Measurements from ENCODE around the gene REEP1. TPM values are rescaled to one million over a fixed set of nuclear protein-coding genes. Genes with fewer than 3 reads are reported as not detected.

Gene REEP1
- total RNA-seq, 3 donors from 2014 or later: 3.8 to 50.3 (median 6.1) TPM

- no peaks in the 10 kb centered on the region for H3K4me1 ChIP-seq (ENCODE audit: low read depth)
- intact Hi-C loops (cut with DNase I, micrococcal nuclease): loop anchor here (5.0 to 10.0 kb wide), 2 partner anchors 148 to 150 kb away; no protein-coding TSS in a partner anchor
These were observed 112.6 kb downstream of the REEP1 start for GRCh38 chr2:86224645-86225355.

GRCh38 chr2:86223927-86224560, 113.4 kb downstream of the REEP1 start:
- Histone ChIP-seq H3K4me3 (no peak overlapping the region), H3K36me3 (ENCODE audit: low read depth) (no peaks in the 10 kb centered on the region), H3K9me3 (no peaks in the 10 kb centered on the region), H3K4me1 (ENCODE audit: low read depth) (no peaks in the 10 kb centered on the region)
- intact Hi-C loops (cut with DNase I, micrococcal nuclease): loop anchor here (5.0 to 10.0 kb wide), 2 partner anchors 148 to 151 kb away; no protein-coding TSS in a partner anchor
- no peak for TF ChIP-seq CTCF (IDR thresholded peaks at IDR 0.05)
- no peak for DNase-seq
- no peak for ATAC-seq

More at GRCh38 chr2:86224645-86225355, 112.6 kb downstream of the REEP1 start:
- DNase-seq: no peak
- no peak overlapping the region for H3K4me3 ChIP-seq
- no peak for TF ChIP-seq CTCF (IDR thresholded peaks at IDR 0.05)
- H3K36me3 ChIP-seq (ENCODE audit: low read depth): no peaks in the 10 kb centered on the region
- H3K9me3 ChIP-seq: no peaks in the 10 kb centered on the region
- no peak for ATAC-seq

- no peaks in the 10 kb centered on the region for H3K4me1 ChIP-seq (ENCODE audit: low read depth)
- DNase-seq (no peak), ATAC-seq (peak; percentile 31)
- no peaks in the 10 kb centered on the region for H3K9me3 ChIP-seq
- no peak for TF ChIP-seq CTCF (IDR thresholded peaks at IDR 0.05)
- no peak overlapping the region for H3K4me3 ChIP-seq
- H3K36me3 ChIP-seq (ENCODE audit: low read depth): no peaks in the 10 kb centered on the region
- intact Hi-C loops (cut with DNase I, micrococcal nuclease): loop anchor here (5.0 to 10.0 kb wide), 2 partner anchors 149 to 151 kb away; no protein-coding TSS in a partner anchor
These were observed 114.1 kb downstream of the REEP1 start for GRCh38 chr2:86223140-86223926.

GRCh38 chr2:86221066-86221684, 116.3 kb downstream of the REEP1 start:
- Histone ChIP-seq H3K36me3 (ENCODE audit: low read depth) (no peaks in the 10 kb centered on the region), H3K9me3 (no peaks in the 10 kb centered on the region), H3K4me3 (no peak overlapping the region), H3K4me1 (ENCODE audit: low read depth) (no peaks in the 10 kb centered on the region)
- DNase-seq (peak in 2 of 3 donors; percentile 54 to 55), ATAC-seq (peak; percentile 84)
- TF ChIP-seq CTCF (IDR thresholded peaks at IDR 0.05): peak; percentile 46
- intact Hi-C loops (cut with DNase I, micrococcal nuclease): loop anchor here (5.0 to 10.0 kb wide), 2 partner anchors 151 to 154 kb away; no protein-coding TSS in a partner anchor

- no peak for TF ChIP-seq CTCF (IDR thresholded peaks at IDR 0.05)
- no peaks in the 10 kb centered on the region for H3K4me1 ChIP-seq (ENCODE audit: low read depth)
- H3K36me3 ChIP-seq (ENCODE audit: low read depth): no peaks in the 10 kb centered on the region
- intact Hi-C loops (cut with DNase I, micrococcal nuclease): loop anchor here (5.0 to 10.0 kb wide), 2 partner anchors 152 to 155 kb away; no protein-coding TSS in a partner anchor
- no peak for DNase-seq
- ATAC-seq: no peak
- no peaks in the 10 kb centered on the region for H3K9me3 ChIP-seq
- no peak overlapping the region for H3K4me3 ChIP-seq
These were observed 117.5 kb downstream of the REEP1 start for GRCh38 chr2:86219896-86220295.
